HG03342 (cell line): ENCODE data around the gene GTPBP2.
A peak's percentile ranks its signal among the peaks of the same experiment; 100 is the strongest.
"Not testable (repeated sequence)": the region's sequence is repeated elsewhere in the genome, so short reads cannot be mapped to it uniquely, and the experiment has no call there.

Experiments used
- ATAC-seq: cut with Tn5 transposase; IDR thresholded peaks from one replicate; pipeline ENCODE4 v1.9.1; 2021; ENCODE audit warnings: mild to moderate bottlenecking, moderate library complexity; ENCODE audit not compliant: unreplicated experiment

GTPBP2 gene

DNA sequence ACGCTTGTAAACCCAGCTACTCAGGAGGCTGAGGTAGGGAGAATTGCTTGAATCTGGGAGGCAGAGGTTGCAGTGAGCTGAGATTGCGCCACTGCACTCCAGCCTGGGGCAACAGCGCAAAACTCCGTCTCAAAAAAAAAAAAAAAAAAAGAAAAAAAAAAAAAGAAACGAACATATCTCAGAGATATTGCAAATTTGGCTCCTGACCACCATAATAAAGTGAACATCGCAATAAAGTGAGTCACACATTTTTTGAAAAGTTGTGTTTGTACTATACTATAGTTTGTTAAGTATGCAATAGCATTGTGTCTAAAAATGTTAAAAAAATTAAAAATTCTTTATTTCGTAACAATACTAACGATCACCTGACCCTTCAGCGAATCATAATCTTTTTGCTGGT lies 29.1 kb upstream of the GTPBP2 start:
- no peak for ATAC-seq

DNA sequence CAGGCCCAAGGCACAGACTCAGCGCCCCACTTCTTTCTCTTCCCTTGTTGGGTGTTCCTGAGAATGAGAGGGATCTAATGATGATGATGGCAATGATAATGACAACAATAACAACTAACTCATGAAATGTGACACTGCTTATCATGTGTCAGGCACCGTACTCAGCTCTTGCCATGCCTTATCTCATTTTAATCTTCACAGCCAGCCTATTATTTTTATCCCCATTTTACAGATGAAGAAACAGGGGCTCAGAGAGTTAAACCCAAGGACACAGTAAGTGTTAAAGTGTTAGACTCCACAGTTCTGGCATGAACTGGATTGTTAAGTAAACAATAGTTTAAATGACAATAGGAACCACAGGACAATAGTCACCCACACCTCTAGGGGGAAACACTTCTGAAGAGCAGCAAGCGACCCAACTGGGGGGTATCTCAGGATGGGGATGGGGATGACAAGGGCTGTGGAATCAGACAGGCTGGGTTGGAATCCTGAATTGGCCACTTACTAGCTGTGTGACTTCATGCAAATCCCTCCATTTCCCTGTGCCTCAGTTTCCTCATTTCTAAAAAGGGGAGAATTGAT lies 28.2 kb upstream of the GTPBP2 start:
- ATAC-seq: no peak

DNA sequence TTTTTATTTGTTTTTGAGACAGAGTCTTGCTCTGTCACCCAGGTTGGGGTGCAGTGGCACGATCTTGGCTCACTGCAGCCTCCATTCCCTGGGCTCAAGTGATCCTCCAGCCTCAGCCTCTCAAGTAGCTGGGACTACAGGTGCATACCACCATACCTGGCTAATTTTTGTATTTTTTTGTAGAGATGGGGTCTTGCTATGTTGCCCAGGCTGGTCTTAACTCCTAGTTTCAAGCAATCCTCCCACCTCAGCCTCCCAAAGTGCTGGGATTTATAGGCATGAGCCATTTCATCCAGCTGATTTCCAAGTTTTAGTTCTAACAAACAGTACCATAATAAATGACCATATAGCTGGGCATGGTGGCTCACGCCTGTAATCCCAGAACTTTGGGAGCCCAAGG lies 23.8 kb upstream of the GTPBP2 start:
- ATAC-seq: not testable (repeated sequence)

DNA sequence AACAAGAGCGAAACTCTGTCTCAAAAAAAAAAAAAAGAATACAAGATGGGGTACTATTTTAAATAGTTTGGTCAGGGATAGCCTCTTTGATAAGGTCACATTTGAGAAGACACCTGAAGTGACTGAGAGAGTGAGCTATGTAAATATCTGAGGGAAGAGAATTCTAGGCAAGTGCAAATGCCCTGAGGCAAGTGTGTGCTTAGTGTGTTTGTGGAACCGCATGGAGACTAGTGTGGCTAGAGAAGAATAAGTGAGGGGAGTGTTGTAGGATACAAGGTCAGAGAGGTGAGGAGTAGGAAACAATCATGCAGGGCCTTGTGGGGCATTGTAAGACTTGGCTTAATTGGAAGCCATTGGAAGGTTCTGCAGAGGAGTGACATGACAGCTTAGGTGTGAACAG lies 19.2 kb upstream of the GTPBP2 start:
- no peak for ATAC-seq

DNA sequence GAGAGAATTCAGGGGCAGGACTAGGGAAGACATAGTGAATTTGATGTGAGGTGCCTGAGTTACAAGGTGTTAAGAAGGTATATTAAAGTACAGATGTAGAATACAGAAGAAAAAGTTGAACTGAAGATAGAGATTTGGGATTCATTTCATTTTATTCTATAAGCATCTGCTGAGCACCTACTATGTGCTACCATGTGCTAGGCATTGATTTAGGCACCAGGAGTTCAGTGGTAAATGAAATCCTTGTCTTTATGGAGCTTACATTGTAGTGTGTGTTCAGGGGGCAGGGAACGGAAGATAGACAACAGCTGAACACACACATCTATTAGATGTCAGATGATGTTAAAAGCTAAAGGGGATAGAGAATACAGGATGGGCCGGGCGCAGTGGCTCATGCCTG lies 18.5 kb upstream of the GTPBP2 start:
- no peak for ATAC-seq

DNA sequence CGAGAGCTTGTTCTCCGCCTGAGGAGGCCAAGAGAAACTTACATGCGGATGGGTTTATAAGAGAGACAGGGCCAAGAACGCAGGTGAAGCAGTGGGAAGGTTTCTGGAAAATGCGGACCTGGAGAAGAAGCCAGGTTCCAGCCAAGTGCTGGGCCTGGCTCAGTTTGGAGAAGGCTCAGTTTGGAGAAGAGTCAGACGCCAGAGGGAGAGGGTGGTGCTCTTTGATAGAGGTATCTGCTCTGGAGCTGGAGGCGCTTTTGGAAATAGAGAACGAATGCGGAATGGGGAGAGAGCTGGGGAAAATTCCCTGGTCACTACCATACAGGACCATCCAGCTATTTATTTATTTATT lies 16.5 kb upstream of the GTPBP2 start:
- no peak for ATAC-seq

DNA sequence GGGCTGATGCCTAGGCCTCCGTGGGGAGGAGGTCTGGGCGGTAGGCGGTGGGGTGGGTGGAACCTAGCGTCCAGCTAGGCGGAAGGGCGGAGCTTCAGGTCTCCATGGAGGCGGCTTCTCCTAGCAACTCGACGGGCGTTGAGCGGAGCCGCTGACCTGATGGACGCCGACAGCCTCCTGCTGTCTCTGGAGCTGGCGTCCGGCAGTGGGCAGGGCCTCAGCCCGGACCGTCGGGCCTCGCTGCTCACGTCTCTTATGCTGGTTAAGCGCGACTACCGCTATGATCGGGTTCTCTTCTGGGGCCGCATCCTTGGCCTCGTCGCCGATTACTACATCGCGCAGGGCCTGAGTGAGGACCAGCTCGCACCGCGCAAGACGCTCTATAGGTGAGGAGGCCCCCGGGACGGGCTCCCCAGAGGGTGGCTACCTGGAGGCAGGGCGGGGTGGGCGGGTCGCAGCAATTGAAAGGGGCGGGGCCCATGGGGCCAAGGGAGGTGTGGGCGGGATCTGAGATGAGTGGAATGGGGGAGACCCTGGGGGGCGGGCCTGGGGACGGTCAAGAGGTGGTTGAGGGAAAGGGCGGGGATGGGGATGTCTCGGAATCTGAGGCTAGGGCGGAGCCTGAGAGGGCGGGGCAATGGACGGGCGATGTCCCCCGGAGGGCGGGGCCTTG lies 16.0 kb upstream of the GTPBP2 start, which contains the start of gene RSPH9:
TSS of gene RSPH9 (plus strand) at position 97 of the 673 bp plus-strand sequence. CDS start at position 160, 63 bp downstream.
- peak; percentile 57 for ATAC-seq

DNA sequence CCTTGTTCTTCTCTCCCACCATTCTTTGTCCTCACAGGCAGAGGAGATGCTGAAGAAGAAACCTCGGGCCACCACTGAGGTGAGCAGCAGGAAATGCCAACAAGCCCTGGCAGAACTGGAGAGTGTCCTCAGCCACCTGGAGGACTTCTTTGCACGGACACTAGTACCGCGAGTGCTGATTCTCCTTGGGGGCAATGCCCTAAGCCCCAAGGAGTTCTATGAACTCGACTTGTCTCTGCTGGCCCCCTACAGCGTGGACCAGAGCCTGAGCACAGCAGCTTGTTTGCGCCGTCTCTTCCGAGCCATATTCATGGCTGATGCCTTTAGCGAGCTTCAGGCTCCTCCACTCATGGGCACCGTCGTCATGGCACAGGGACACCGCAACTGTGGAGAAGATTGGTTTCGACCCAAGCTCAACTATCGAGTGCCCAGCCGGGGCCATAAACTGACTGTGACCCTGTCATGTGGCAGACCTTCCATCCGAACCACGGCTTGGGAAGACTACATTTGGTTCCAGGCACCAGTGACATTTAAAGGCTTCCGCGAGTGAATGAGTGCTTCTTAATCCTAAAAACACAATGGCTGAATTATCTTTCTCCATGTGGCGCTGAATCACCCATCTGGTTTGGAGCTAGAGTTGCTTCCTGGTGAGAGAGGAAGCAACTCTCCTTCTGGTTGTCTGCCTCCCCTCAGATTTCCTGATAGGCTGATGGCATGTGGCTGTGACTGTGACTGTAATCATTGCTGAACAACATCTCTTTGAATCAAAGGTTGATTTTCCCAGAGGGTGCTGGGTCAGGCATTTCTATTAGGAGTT lies 11.1 kb upstream of the GTPBP2 start:
- no peak for ATAC-seq

DNA sequence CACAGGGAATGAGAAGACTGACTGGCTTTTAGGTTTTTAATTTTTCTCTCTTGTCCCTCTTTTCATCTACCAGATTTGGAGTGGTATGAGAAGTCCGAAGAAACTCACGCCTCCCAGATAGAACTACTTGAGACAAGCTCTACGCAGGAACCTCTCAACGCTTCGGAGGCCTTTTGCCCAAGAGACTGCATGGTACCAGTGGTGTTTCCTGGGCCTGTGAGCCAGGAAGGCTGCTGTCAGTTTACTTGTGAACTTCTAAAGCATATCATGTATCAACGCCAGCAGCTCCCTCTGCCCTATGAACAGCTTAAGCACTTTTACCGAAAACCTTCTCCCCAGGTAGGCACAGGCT lies 7.2 kb upstream of the GTPBP2 start:
- ATAC-seq: peak; percentile 11

DNA sequence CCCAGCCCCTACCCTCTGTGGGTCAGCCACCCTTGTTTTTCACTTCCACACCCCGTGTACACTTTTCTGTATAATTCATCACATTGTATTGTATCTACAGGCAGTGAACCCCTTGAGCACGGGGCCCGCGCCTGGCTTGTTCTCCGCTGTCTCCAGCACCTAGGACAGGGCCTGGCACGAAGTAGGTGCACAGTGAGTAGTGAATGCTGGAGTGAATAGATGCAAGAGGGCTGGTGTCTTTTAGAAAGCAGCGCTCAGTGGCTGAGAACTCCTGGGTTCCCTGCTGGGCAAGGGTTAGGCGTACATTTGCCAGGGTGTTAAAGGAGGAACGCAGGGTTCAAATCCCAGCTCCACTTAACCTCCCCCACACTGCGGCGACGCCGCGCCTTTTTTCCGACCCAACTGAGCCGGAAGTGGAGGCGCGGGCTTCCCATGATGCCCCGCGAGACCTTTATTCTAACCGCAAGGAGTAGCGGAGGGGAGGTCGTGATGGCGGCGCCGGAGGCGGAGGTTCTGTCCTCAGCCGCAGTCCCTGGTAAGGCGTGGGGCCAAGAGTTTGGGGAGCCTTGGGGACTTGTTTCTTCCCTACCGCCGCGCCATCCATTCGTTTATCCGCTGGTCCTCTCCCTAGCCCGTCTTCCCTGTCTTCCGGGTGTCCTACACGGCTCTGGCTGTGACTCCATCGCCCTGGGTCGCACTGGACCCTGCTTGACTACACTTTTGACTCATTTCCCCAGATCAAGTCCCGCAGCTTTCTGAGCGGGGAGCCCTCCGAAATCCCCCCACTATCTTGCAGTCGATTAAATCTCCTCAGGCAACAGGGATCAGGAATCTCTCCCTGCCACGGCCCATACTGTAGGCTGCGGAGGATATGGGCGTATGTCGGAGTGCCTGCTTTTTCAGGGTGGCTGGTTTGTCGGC lies 6.6 kb upstream of the GTPBP2 start, which contains the start of gene MAD2L1BP:
TSS of gene MAD2L1BP (plus strand) at position 454 of the 921 bp plus-strand sequence. CDS start at position 490, 36 bp downstream.
- ATAC-seq: peak; percentile 89

DNA sequence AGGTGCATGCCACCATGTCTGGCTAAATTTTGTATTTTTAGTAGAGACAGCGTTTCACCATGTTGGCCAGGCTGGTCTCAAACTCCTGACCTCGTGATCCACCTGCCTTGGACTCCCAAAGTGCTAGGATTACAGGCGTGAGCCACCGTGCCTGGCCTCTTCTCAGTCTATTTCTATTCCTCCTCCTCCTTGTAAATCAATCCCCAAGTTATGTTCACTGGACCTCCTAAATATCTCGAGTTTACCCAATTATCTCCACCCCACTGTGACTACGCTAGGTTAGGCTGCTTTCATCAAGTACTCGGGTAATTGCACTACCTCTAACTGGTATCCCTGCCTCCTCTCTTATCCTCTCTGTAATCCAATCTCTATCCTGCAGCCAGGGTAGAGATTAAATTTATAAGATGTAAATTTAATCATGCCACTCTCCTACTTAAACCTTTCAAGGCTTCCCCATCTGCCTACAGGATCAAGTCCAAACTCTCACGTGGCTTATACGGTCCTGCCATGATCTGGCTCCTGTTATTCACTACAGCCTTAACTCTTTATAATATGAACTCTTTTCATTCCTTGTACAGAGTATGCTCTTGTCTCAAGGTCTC lies 5.7 kb upstream of the GTPBP2 start:
- no peak for ATAC-seq

DNA sequence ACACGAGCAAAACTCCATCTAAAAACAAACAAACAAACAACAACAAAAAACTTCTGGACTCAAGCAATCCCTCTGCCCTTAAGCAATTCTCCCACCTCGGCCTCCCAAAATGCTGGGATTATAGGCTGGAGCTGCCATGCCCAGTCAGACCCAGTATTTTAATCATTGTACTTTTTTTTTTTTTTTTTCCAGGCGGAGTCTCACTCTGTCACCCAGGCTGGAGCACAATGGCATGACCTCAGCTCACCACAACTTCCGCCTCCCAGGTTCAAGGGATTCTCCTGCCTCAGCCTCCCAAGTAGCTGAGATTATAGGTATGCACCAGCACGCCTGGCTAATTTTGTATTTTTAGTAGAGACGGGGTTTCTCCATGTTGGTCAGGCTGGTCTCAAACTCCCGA lies 3.9 kb upstream of the GTPBP2 start:
- ATAC-seq: not testable (repeated sequence)

DNA sequence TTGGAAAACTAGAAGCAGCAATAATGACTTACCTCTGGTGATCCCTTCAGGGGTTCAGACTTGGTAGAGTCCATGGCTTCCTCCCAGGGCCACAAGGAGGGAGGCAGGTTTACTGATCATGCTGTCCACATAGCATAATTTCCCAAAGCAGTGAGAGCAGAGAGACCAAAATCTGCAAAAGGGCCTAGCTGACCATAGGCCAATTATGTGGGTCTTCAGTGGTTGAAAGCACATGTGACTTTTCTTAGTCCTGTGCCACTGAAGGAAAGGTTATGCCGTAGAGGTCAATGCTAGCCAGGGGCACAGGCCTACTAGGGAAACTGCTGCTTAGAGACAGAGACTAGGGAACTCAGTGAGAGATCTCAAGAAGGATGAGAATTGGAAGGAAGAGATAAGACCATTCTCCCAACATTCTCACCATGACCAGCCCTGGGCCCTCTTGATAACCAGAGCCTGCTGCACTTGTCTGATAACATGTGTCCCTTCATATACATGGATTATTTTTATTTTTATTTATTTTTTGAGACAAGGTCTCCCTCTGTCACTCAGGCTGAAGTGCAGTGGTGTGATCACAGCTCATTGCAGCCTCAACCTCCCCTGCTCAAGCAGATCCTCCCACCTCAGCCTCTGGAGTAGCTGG lies 2.0 kb upstream of the GTPBP2 start:
- no peak for ATAC-seq

DNA sequence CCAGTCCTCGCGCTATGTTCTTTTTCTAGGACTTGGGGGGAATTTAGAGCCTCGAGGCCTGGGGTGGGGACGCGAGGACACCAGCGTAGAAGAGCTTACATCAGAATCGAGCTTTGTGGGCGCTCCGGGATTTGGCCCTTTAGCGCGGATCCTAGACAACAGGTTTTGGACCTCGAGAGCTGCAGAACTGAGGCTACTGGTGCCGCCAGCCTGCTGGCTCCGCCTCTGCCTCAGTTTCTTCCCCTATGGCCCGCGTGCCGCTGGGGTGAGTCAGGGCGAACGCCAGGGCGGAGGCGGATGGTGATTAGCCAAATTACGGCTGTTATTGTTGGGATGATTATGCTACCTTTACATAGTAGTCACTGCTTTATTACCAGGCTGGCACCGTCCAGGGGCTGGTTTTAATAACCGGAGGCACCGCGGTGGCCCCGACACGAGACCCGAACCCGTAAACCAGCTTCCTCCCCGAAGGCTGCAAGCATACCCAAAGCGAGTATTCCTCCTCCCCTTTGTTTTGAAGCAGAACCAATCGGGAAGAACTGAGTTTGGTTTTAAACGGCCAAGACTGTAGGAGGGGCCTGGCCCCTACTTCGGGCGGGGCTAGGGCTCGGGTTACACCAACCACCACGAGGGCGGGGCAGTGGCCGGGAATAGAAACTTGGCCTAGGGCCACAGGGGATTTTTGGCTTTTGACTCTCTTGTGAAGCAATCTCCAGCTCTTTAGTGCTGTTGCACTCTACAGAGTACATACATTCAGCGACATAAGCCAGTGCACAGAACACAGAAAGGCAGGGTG lies 639 bp upstream of the GTPBP2 start:
- ATAC-seq: peak; percentile 68

DNA sequence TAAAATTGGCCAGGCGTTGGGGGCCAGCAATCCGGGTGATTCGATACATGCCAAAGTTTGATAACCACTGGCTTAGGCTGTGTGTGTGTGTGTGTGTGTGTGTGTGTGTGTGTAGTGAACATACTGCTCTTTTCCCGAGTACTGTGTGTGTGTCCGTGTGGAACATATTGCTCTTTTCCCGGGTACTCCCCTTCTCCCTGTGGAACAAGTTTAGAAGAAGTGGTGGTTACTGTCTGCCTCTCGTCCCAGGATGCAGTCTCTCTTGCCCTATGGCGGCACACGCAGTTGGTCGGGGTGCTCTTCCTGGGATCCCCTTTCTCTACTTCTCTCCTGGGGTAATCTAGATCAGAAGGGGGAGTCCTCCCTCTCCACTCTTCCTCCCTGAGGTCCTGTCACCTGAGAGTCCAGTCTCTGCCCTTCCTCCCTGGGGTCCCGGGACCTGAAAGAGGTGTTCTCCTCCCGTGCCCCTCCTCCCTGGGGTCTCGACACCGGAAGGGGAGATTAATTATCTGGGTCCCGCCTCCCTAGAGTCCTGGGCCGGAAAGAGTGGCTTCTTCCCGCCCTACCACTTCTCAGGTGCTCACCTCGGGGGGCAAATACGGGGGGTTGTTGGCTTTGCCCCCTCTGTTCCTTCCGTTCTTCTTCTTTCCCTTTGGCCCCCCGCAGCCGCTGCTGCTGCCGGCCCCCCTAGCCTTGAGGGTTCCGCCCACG lies 516 bp downstream of the GTPBP2 start:
- no peak for ATAC-seq

DNA sequence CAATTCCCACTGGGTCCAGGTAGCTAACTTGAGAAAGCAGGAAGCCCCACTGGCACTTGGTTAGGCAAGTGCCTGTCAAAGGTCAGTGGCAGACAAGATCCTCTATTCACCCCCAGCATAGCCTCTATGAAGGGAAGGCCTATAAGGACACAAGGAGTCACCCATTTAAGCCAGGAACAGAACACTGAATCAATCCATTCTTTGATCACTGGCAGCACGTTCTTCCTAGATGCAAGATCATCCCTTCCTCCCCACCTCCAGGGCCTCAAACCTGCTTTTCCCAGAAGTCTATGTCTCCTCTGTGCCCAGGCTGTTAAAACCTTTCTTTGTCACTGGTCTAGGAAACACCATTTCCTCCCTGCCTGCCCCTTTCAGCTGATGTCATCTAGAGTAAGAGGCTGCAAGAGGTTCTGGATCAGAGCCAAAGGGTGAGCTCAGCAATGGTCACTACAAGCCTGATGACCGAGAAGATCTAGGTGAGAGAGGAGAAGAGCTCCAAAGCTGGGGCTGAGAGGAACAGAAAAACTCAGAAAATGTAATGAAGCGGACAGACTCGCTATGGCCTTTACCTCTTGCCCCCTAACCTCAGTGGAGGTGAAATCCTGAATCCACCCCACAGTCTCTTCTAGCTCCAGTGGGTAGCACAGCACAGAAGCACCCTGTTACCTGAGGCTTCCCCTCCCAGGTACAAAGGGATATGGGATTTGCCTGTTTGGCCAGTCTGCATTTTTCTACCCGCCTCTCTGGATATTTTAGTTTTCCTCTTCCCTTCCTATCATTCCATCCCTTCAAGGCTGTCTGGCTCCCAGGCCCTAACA lies 1.8 kb downstream of the GTPBP2 start:
- ATAC-seq: no peak

DNA sequence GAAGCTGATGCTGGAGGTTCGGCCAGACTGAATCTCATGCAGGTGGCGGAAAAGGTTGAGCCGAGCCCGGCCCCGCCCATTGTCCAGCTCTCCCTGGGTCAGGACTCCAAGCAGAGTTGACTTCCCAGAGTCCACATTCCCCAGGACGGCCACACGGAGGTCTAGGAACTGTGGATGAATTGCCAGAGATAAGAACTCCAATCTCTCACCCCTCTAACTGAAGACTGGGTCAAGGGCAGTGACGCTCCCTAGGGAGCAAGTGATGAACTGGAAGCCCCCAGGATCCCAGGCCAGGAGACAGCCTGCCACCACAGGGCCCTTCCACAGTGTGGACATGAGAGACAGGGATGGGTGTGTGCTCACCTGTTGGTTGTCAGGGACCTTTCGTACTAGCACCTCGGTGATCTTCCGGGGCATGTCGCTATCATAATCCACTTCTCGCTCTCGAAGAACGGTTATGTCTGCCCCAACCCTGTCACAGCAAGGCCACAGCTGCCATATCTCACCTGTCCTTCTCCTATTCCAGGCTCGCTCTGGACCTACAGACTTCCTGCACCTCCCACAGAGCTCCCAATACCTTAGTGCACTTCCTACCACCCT lies 3.6 kb downstream of the GTPBP2 start:
- no peak for ATAC-seq
